HepG2 (cell line): ENCODE results near the gene LZTR1. TPM values are rescaled to one million over a fixed set of nuclear protein-coding genes. Genes with fewer than 3 reads are reported as not detected.
A peak's percentile ranks its signal among the peaks of the same experiment; 100 is the strongest.

Experiments used
- AHDC1 ChIP-seq: sonication (generic); formaldehyde crosslinking; IDR thresholded peaks from 2 replicates; pipeline ENCODE4 v1.5.1; 2020; ENCODE audit warnings: mild to moderate bottlenecking, missing genetic modification reagents, borderline replicate concordance
- ARID3A ChIP-seq: IDR thresholded peaks from 2 replicates; pipeline ENCODE4 v1.6.1; 2012; ENCODE audit warnings: low read depth, low read length, improper control_type of control experiment
- CBX2 ChIP-seq, 2 experiments: fragments of 200-600 bp in 1 of 2; sonication (generic); formaldehyde crosslinking in 1 of 2; IDR thresholded peaks; 2 replicates each; pipeline versions ENCODE4 v1.7.0 to v1.8.1; 2018 to 2022; ENCODE audit warnings: low read depth in 2 of 2, low read length in 1 of 2, mild to moderate bottlenecking in 1 of 2, missing genetic modification reagents in 1 of 2
- DMTF1 ChIP-seq: sonication (generic); formaldehyde crosslinking; IDR thresholded peaks from 2 replicates; pipeline ENCODE4 v1.4.0; 2020; ENCODE audit warnings: mild to moderate bottlenecking, missing genetic modification reagents
- KLF15 ChIP-seq: sonication (generic); formaldehyde crosslinking; IDR thresholded peaks from 2 replicates; pipeline ENCODE4 v1.8.1; 2023; ENCODE audit warnings: borderline replicate concordance, mild to moderate bottlenecking, inconsistent platforms, missing genetic modification reagents, mixed read lengths
- PAF1 ChIP-seq: IDR thresholded peaks from 2 replicates; pipeline ENCODE4 v1.6.1; 2016; ENCODE audit warnings: missing genetic modification reagents, missing compliant biosample characterization
- THYN1 ChIP-seq: sonication (generic); formaldehyde crosslinking; IDR thresholded peaks from 2 replicates; pipeline ENCODE4 v1.8.1; 2023; ENCODE audit warnings: low read depth, mild to moderate bottlenecking, moderate library complexity, missing genetic modification reagents, borderline replicate concordance
- ZBTB14 ChIP-seq: sonication (generic); formaldehyde crosslinking; IDR thresholded peaks from 2 replicates; pipeline ENCODE4 v1.4.0; 2020; ENCODE audit warnings: missing genetic modification reagents
- ZC3H4 ChIP-seq: sonication (generic); formaldehyde crosslinking; IDR thresholded peaks from 2 replicates; pipeline ENCODE4 v1.4.0; 2020; ENCODE audit warnings: missing genetic modification reagents, borderline replicate concordance
- ZNF24 ChIP-seq: fragments of 450-650 bp; IDR thresholded peaks from 2 replicates; pipeline ENCODE4 v1.6.1; 2017; ENCODE audit warnings: antibody characterized with exemption, mild to moderate bottlenecking
- ZNF33A ChIP-seq: sonication (generic); formaldehyde crosslinking; IDR thresholded peaks from 2 replicates; pipeline ENCODE4 v1.5.1; 2020; ENCODE audit warnings: missing genetic modification reagents, mild to moderate bottlenecking, moderate library complexity, borderline replicate concordance
- ZNF513 ChIP-seq: sonication (generic); formaldehyde crosslinking; conservative IDR thresholded peaks from 2 replicates; pipeline ENCODE4 v1.5.0; 2020; ENCODE audit warnings: missing genetic modification reagents
- ZNF674 ChIP-seq: sonication (generic); formaldehyde crosslinking; IDR thresholded peaks from 2 replicates; pipeline ENCODE4 v1.5.0; 2020; ENCODE audit warnings: low read depth, mild to moderate bottlenecking, missing genetic modification reagents
- ZNF776 ChIP-seq: sonication (generic); formaldehyde crosslinking; IDR thresholded peaks from 2 replicates; pipeline ENCODE4 v1.4.0; 2020; ENCODE audit warnings: mild to moderate bottlenecking, missing genetic modification reagents
- polyA plus RNA-seq, 8 experiments: library from polyadenylated mRNA; depleted of rRNA in 3 of 8; stranded (reverse) in 7 of 8; unstranded in 1 of 8; fragments of >200 nt; fragmentation: Illumina TruSeq in 4 of 8; extraction: Trizol in 4 of 8; gene quantifications; 2 replicates each; pipeline versions ENCODE4 v1.2.1 to v1.2.3, GENCODE V29; 2011 to 2016; ENCODE audit warnings: low read depth in 4 of 8, missing spikeins in 1 of 8, mixed read lengths in 1 of 8; ENCODE audit not compliant: insufficient read depth in 1 of 8
- total RNA-seq, 5 experiments: library from RNA; depleted of rRNA; stranded (reverse); fragments of >200 nt; fragmentation: Illumina TruSeq; extraction: Trizol; gene quantifications; 2 replicates each; pipeline ENCODE4 v1.2.3, GENCODE V29; 2016; ENCODE audit warnings: low read depth in 1 of 5

The LZTR1 gene
- total and polyA plus RNA-seq, 2 of the 13 experiments (the other 11 are each of a cell fraction or from before 2014, with no cell fraction given), result 21.8 to 22.4 TPM

- TF ChIP-seq AHDC1 (CRISPR knock-in tag), result peak; percentile 66; the same call in 1 of the 2 replicates
- no peak for TF ChIP-seq ZNF24
- TF ChIP-seq DMTF1 (CRISPR knock-in tag), result no peak; the same call in 1 of the 2 replicates
- no peak for TF ChIP-seq PAF1 (CRISPR knock-in tag)
- TF ChIP-seq ZNF776, result peak; percentile 89; the same call in 1 of the 2 replicates
- TF ChIP-seq KLF15, result 0 out of 2 replicates have a peak, but pooled peaks have one; percentile 72
- TF ChIP-seq ZNF674 (CRISPR knock-in tag), result 0 out of 2 replicates have a peak, but pooled peaks have one; percentile 89
- TF ChIP-seq CBX2 (IDR thresholded peaks at IDR 0.05; ENCODE audit: low read depth, low read length), result no peak
- TF ChIP-seq CBX2 (CRISPR knock-in tag; IDR thresholded peaks at IDR 0.05; ENCODE audit: low read depth), result no peak
- TF ChIP-seq ZNF513, result 0 out of 2 replicates have a peak, but pooled peaks have one; percentile 96
- TF ChIP-seq ZBTB14 (CRISPR knock-in tag), result peak; percentile 72
- no peak for TF ChIP-seq ZC3H4 (CRISPR knock-in tag)
- TF ChIP-seq ARID3A, result no peak
- peak; percentile 91; the same call in 1 of the 2 replicates for TF ChIP-seq ZNF33A (CRISPR knock-in tag)
- TF ChIP-seq THYN1 (CRISPR knock-in tag), result no peak
Observed at GRCh38 chr22:20981787-20982562, at the start of gene LZTR1 (continued).
